Vagina (tissue), 2 donors: ENCODE measurements around the gene TSHZ1.

ENCODE experiments used
- CTCF ChIP-seq, 3 experiments: fragments of 450-650 bp in 2 of 3; fragments of 200-600 bp in 1 of 3; sonication (generic) in 1 of 3; IDR thresholded peaks; one replicate each; pipeline ENCODE4 v1.5.1; 2017 to 2019; ENCODE audit warnings: antibody characterized with exemption in 3 of 3, mild to moderate bottlenecking in 2 of 3, moderate library complexity in 2 of 3
- POLR2A ChIP-seq, 2 donors: fragments of 450-650 bp; IDR thresholded peaks; one replicate each; pipeline ENCODE4 v1.6.1; 2017; ENCODE audit warnings: antibody characterized with exemption in 2 of 2, mild to moderate bottlenecking in 2 of 2, moderate library complexity in 2 of 2
- POLR2AphosphoS5 ChIP-seq, 2 donors: sonication (generic); formaldehyde crosslinking; IDR thresholded peaks; one replicate each; pipeline ENCODE4 v1.9.0; 2017; ENCODE audit warnings: antibody characterized with exemption in 2 of 2, mild to moderate bottlenecking in 2 of 2, low read depth in 1 of 2; ENCODE audit not compliant: insufficient read depth in 1 of 2

DNA sequence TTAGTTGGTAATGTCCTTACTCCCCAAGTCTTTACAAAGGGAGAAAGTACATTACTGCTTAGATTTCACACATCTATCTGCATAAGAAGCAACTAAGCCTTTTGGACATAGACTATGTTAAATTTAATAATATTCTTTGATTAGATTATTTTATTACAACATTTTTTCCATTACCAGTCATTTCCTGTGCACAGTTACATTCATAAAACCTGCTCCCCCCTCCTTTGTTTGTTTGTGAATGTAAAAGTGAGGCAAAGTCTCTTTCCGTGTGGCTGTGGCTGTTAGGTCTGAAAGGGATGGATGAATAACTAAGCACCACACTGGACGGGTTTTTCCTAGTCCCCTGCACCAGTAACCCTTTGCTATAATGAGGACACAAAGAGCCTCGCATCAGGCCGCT, 11.3 kb upstream of the TSHZ1 start:
- TF ChIP-seq CTCF (IDR thresholded peaks at IDR 0.05): no peak
- no peak for TF ChIP-seq POLR2AphosphoS5 (IDR thresholded peaks at IDR 0.05; ENCODE audit: insufficient read depth in 1 of 2, low read depth in 1 of 2)
- TF ChIP-seq POLR2A (IDR thresholded peaks at IDR 0.05): no peak
